Fibroblast of peridontal ligament (primary cell): Measurements from ENCODE around the gene VDR.

Experiments used
- DNase-seq: peaks from one replicate; pipeline ENCODE4 v3.0.0-alpha.2; 2010; ENCODE audit errors: extremely low read depth

The VDR gene

DNA sequence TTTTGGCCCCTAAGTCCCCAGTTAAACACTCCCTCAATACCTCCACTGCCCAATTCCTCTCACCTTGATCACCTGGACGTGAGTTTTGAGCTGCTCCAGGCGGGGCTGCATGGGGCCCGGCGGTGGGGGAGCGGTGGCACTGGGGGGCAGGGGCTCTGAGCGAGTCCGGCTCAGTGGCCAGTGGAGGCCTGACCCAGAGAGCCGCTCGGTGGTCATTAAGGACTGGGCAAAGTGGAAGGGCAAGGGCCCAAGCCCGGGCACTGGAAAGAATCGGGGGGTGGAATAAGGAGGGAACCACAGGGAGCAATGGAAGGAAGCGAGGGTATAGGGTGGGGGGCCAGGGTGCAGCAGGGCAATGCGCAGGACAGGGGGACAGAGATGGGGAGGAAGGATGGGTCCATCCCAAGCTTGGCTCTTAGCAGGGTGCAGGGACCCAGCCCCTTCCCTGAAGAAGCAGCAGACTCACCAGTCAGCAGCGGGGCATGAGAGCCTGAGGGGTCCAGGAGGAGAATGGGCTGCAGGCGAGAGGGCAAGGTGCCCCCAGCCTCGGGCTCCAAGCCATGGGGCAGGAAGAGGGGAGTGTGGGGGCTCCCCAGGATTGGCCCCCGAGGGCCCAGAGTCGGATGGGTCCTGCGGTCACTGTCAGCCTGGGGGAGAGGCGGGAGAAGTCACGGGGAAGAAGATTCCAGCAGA lies 109.5 kb downstream of the VDR start:
- no peak for DNase-seq

DNA sequence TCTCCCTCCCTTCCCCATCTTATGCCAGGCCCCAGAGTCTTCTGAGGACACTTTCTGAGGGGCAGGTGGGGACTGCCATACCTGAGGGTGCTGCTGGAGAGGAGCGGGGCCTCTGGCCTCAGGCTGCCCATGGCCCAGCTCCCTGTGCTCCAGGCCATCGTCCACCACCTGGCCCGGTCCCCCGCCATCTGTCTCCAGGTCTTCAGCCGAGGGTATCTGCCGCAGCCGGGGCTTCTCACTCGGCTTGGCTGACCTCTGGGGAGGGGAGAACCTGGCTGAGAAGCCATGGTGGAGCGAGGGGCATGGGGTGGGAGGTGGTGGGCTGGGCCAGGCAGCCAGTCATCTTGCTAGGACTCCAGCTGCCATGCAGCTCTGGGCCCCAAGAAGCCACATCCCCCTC lies 110.1 kb downstream of the VDR start:
- DNase-seq: no peak

DNA sequence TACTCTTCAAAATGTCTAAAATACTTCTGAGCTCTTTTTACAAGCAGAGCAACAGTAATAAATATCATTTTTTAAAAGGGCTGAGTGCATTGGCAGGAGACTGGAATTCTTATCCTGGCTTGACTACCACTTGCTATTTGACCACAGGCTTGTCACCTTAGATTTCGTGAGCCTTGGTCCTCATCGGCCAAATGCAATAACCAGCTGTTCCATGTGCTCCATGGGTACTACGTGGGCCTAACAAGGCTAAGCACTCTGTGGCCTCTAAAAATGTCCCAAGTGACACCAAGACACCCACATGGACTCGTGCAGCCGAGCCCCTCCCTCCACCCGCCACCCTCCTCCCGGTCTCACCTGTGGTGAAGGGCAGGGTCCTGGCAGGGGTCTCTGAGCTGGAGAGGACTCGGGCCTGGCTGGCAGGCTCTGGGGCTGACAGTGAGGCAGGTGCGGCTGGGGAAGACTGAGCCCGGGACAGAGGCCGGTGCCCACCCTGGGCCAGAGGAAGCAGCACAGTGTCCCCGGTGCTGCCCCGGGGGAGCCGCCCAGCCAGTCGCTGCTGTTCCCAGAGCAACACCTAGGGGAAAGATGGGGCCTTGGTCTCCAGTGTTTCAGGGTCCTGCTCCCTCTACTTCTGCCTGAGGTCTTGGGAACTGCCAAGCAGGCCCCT lies 111.6 kb downstream of the VDR start:
- no peak for DNase-seq

DNA sequence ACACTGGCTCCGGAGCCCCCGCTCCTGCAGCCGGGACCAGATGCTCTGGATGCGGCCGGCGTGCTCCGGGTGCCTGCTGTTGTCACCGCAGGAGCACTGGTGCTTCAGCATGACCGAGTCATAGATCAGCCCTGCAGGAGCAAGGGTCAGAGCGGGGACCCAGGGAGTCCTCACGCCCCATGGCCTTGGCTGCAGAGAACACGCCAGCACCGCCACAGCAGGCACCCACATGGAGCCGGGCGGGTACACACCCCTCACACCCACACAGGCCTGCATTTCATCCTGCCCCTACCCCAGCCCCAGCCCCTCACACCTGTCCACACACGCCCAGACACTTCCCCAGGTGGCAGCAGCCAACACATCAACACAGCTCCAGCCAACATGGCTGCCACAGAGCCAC lies 112.9 kb downstream of the VDR start:
- DNase-seq: no peak
